ENCODE results near the gene CERKL. TPM values are rescaled to one million over a fixed set of nuclear protein-coding genes. Genes with fewer than 3 reads are reported as not detected.

Gene CERKL
- total RNA-seq, 2 donors from 2014 or later = 0.52 to 0.66 TPM

DNA sequence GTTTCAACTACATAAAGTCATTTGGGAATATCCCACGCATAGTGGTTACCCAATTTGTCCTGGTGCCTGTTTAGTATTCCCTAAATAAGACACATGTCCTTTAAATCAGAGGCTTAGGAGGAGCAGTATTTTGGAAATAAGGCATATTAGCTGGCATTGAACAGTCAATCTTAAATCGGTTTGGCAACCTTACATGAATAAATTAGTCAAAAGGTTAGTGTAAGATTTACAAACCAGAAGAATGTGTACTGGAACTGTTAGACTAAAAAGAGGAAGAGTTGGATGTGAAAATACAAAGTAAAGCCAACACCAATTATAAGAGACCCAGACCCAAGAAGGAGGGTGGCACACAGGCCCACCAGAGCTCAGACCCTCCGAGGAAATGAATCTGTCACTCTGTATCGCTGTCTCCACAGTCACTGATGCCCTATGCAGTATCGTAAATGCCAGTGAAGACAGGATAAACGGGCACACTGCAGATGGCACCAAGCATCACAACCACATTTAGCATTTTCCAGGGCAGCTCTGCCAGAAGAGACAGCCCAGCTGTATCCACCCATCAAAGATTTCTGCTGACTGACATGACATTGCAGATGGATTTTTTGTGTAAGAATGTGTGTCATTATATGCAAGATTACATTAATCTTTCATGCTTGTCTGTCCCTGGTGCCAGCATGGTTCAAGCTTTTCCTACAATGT lies 90.4 kb downstream of the CERKL start:
- intact Hi-C loops (cut with DNase I) = no loop called here

DNA sequence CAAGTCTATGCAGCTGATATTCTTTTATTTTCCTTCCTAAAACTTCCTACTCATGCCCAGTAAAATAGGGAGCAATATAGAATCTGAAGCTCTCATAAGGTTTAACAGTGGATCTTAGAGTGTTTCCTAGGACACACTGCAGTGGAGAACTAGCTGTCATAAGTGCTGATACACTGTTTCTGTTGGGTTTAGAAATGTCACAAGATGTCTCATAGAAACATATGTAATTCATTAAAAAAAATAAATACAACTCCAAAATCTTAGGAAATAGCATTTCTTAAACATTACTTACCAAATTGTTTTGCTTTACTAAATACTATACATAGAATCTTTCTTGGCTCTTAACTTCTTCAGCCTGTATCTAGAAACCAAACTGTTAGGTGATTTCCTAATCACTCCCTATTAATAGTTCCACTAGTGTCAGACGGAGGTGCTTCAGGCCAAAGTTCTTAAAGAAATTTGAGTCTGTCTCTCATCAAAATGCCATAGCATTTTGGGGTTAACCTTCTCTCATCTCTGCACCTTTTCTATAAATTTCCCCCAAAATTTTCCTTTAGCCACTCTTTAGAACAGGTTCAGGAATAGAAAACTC lies 93.7 kb downstream of the CERKL start:
- Histone ChIP-seq H3K27me3 (no peaks in the 10 kb centered on the region), H3K9me3 (no peaks in the 10 kb centered on the region), H3K4me3 (no peak overlapping the region), H3K27ac (no peak overlapping the region), H3K4me1 (no peaks in the 10 kb centered on the region), H3K36me3 (replicated peaks in 1 of 2; ENCODE audit: insufficient read depth in 1 of 2, low read depth in 2 of 2) (no peaks in the 10 kb centered on the region)
- no peak for ATAC-seq
- no peak for TF ChIP-seq POLR2A (IDR thresholded peaks at IDR 0.05)
- TF ChIP-seq, protein P1, sequence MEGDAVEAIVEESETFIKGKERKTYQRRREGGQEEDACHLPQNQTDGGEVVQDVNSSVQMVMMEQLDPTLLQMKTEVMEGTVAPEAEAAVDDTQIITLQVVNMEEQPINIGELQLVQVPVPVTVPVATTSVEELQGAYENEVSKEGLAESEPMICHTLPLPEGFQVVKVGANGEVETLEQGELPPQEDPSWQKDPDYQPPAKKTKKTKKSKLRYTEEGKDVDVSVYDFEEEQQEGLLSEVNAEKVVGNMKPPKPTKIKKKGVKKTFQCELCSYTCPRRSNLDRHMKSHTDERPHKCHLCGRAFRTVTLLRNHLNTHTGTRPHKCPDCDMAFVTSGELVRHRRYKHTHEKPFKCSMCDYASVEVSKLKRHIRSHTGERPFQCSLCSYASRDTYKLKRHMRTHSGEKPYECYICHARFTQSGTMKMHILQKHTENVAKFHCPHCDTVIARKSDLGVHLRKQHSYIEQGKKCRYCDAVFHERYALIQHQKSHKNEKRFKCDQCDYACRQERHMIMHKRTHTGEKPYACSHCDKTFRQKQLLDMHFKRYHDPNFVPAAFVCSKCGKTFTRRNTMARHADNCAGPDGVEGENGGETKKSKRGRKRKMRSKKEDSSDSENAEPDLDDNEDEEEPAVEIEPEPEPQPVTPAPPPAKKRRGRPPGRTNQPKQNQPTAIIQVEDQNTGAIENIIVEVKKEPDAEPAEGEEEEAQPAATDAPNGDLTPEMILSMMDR (IDR thresholded peaks at IDR 0.05) = no peak
- no peak for DNase-seq
- WGBS, 2 donors = 48 to 80% methylated on average over 1 of the region's 1 CpG
- intact Hi-C loops (cut with DNase I) = no loop called here

More for the DNA sequence above, 90.4 kb downstream of the CERKL start:
- DNase-seq (no peak), ATAC-seq (no peak)
- Histone ChIP-seq H3K27ac (no peak overlapping the region), H3K27me3 (no peaks in the 10 kb centered on the region), H3K9me3 (no peaks in the 10 kb centered on the region), H3K4me3 (no peak overlapping the region), H3K4me1 (no peaks in the 10 kb centered on the region), H3K36me3 (replicated peaks in 1 of 2; ENCODE audit: insufficient read depth in 1 of 2, low read depth in 2 of 2) (no peaks in the 10 kb centered on the region)
- TF ChIP-seq, protein P1 (IDR thresholded peaks at IDR 0.05) = no peak
- no peak for TF ChIP-seq POLR2A (IDR thresholded peaks at IDR 0.05)
- WGBS, 2 donors = 78 to 85% methylated on average over 6 of the region's 6 CpGs

DNA sequence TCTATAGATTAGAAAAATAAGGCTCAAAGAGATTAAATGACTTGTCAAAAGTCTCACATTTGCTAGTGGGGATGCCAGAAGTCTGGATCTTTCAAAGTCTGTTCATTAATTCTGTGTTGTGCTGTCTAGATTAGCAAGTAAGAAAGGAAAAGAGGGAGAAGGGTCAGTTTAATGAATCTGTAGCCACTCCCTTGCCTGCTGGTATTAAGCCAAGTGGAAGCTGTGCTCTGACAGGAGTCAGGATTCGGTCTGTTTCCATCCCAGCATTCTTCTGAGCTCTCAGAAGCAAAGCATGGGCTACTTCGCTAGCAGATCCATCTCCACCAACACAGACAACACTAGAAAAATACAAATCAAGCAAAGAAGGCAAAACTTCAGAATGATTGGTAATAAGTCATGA lies 98.5 kb downstream of the CERKL start:
- no peak overlapping the region for H3K27ac ChIP-seq
- ATAC-seq = no peak
- WGBS, 2 donors = 84 to 88% methylated on average over 2 of the region's 2 CpGs
- no peaks in the 10 kb centered on the region for H3K4me1 ChIP-seq
- H3K4me3 ChIP-seq = no peak overlapping the region
- no peak for TF ChIP-seq POLR2A (IDR thresholded peaks at IDR 0.05)
- TF ChIP-seq, protein P1 (IDR thresholded peaks at IDR 0.05) = no peak
- no peaks in the 10 kb centered on the region for H3K9me3 ChIP-seq
- H3K27me3 ChIP-seq = no peaks in the 10 kb centered on the region
- no peaks in the 10 kb centered on the region for H3K36me3 ChIP-seq (replicated peaks in 1 of 2; ENCODE audit: insufficient read depth in 1 of 2, low read depth in 2 of 2)
- intact Hi-C loops (cut with DNase I) = no loop called here
- DNase-seq = no peak

DNA sequence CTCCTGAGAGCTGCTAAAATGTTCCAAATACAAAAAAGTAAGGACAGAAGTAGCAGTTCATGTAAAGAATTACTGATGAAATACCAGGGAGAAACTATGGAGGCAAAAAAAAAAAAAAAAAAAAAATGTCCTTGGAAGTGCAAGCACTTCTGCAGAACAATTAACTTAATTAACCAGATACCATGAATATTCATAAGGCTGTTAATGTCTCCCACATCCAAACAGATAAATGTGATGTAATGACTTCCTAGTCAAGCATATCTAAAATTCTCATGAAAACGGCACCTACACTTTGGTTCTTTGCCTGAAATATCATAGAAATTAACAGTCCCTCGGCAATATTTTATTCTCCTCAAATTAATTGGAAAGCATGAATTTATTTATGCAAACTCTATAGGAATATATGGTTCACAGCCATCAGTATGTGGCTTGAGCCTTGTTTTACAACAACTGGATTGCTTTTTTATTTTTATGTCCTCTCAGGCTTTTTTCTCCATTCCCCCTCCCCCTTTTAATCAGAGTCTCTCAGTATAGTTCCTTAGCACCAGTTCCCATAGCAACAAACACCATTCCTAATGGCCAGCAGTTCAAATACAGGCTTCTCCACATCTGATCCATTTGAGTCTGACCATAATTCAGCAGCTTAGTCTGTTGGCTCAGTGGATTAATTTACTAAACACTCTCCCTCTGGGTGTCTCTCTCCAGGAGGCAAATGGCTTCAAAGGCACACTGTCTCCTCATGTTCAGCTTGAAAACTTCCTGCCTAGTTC lies 102.7 kb downstream of the CERKL start:
- ATAC-seq (no peak), DNase-seq (no peak)
- no peak overlapping the region for H3K27ac ChIP-seq
- TF ChIP-seq POLR2A (IDR thresholded peaks at IDR 0.05) = no peak
- TF ChIP-seq, protein P1 (IDR thresholded peaks at IDR 0.05) = no peak
- WGBS, 2 donors = 51 to 55% methylated on average over 2 of the region's 2 CpGs
- H3K4me3 ChIP-seq = no peak overlapping the region
- H3K9me3 ChIP-seq = no peaks in the 10 kb centered on the region
- no peaks in the 10 kb centered on the region for H3K4me1 ChIP-seq
- intact Hi-C loops (cut with DNase I) = no loop called here
- no peaks in the 10 kb centered on the region for H3K36me3 ChIP-seq (replicated peaks in 1 of 2; ENCODE audit: insufficient read depth in 1 of 2, low read depth in 2 of 2)
- H3K27me3 ChIP-seq = no peaks in the 10 kb centered on the region
